Sigmoid colon (tissue), 7 donors: ENCODE data around the gene FHDC1. TPM values are rescaled to one million over a fixed set of nuclear protein-coding genes. Genes with fewer than 3 reads are reported as not detected.

Source experiments
- DNase-seq: peaks from one replicate; pipeline ENCODE4 v3.0.0-alpha.2; 2019
- H3K27ac ChIP-seq, 4 donors: fragments of 200-600 bp; sonication (generic); one replicate each; pipeline ENCODE4 v1.5.1; 2016 to 2019; ENCODE audit warnings: mild to moderate bottlenecking in 1 of 4
- H3K27me3 ChIP-seq, 3 donors: fragments of 200-600 bp; sonication (generic); one replicate each; pipeline ENCODE4 v1.5.1; 2019; ENCODE audit warnings: mild to moderate bottlenecking in 1 of 3
- H3K36me3 ChIP-seq, 4 donors: fragments of 200-600 bp; sonication (generic); one replicate each; pipeline ENCODE4 v1.5.1; 2016 to 2019
- H3K4me1 ChIP-seq, 4 donors: fragments of 200-600 bp; sonication (generic); one replicate each; pipeline ENCODE4 v1.5.1; 2017 to 2019
- H3K4me3 ChIP-seq, 4 donors: fragments of 200-600 bp; sonication (generic); one replicate each; pipeline ENCODE4 v1.5.1; 2017 to 2019; ENCODE audit warnings: mild to moderate bottlenecking in 2 of 4, moderate library complexity in 1 of 4
- H3K9me3 ChIP-seq, 4 donors: fragments of 200-600 bp in 3 of 4; sonication (generic) in 3 of 4; one replicate each; pipeline versions ENCODE4 v1.5.1 to v1.6.1; 2013 to 2019
- CTCF ChIP-seq, 4 experiments: fragments of 450-650 bp in 3 of 4; fragments of 200-600 bp in 1 of 4; IDR thresholded peaks; one replicate each; pipeline ENCODE4 v1.5.1; 2016 to 2019; ENCODE audit warnings: antibody characterized with exemption in 4 of 4, mild to moderate bottlenecking in 3 of 4, moderate library complexity in 2 of 4
- EP300 ChIP-seq, 4 donors: sonication (generic); formaldehyde crosslinking; IDR thresholded peaks; one replicate each; pipeline ENCODE4 v1.6.1; 2017; ENCODE audit warnings: antibody characterized with exemption in 4 of 4
- POLR2A ChIP-seq, 2 donors: fragments of 450-650 bp; IDR thresholded peaks; one replicate each; pipeline ENCODE4 v1.6.1; 2016; ENCODE audit warnings: antibody characterized with exemption in 2 of 2, mild to moderate bottlenecking in 2 of 2, moderate library complexity in 2 of 2
- POLR2AphosphoS5 ChIP-seq, 4 donors: sonication (generic); formaldehyde crosslinking; IDR thresholded peaks; one replicate each; pipeline ENCODE4 v1.6.1; 2017; ENCODE audit warnings: antibody characterized with exemption in 4 of 4
- WGBS, 2 donors: extraction: QIAGEN DNeasy Blood & Tissue Kit; methylation state at CpG; one replicate each; pipeline ENCODE4 v1.1.7; 2013; 5-methylcytosine and 5-hydroxymethylcytosine counted together
- intact Hi-C: fragments of 100-400 bp; cut with DNase I; formaldehyde crosslinking; loops from one replicate; pipeline ENCODE4 v1.15.1; 2023
- polyA plus RNA-seq, 3 donors: library from polyadenylated mRNA; stranded (reverse); fragments of 200-250 nt; gene quantifications; one replicate each; pipeline ENCODE4 v1.2.3, GENCODE V29; 2013
- total RNA-seq, 4 donors: library from RNA; depleted of rRNA; stranded (reverse); fragments of >200 nt; gene quantifications; one replicate each; pipeline ENCODE4 v1.1.0, GENCODE V29; 2016
- donor health status: healthy with polysubstance abuse.
- donor health status: Bipolar disorder and iron deficiency.
- donor health status: healthy.

Gene FHDC1
- total and polyA plus RNA-seq, 7 donors: 0.66 to 7.2 (median 2.2) TPM

DNA sequence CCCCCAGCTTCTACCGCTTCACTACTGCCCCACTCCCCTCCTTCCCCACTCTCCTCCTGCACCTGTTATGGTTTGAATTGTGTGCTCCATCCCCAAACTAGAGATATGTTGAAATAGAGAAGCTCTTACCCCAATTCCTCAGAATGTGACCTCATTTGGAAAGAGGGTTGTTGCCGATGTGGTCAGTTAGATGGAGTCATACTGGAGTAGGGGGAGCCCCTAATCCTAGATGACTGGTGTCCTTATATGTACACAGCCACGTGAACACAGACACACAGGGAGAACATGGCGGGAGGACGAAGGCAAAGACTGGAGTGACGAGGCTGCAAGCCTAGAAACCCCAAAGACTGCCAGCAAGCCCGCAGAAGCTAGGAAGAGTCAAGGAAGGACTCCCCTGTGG is 84.3 kb downstream of the FHDC1 start:
- 94% methylated on average over 7 of the region's 7 CpGs for WGBS, 2 donors
- Histone ChIP-seq H3K27me3 (no peaks in the 10 kb centered on the region), H3K4me3 (no peak overlapping the region), H3K4me1 (no peaks in the 10 kb centered on the region), H3K27ac (no peak overlapping the region), H3K9me3 (no peaks in the 10 kb centered on the region), H3K36me3 (no peaks in the 10 kb centered on the region)
- intact Hi-C loops: no loop called here
- no peak for DNase-seq
- TF ChIP-seq POLR2A (IDR thresholded peaks at IDR 0.05): no peak
- TF ChIP-seq CTCF (IDR thresholded peaks at IDR 0.05): no peak
- TF ChIP-seq POLR2AphosphoS5 (IDR thresholded peaks at IDR 0.05): no peak
- no peak for TF ChIP-seq EP300 (IDR thresholded peaks at IDR 0.05)

DNA sequence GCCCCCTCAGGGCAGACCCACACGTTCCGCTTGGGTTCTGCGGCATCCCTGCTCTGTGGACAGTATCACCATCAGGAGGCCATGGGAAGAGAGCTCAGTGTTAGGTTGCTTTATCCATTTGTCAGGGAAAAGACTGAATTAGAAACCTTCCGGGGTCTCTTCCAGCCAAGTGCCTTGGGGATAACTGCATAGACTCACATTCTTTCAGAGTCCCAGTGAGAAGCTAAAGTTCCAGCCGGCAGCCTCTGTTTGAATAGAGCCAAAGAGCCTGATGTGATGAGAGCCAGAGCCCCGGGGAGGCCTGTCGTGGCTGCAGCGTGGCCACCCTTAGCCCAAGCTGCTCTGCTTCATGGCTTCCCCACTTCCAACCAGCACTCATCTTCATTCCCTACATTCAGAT is 85.2 kb downstream of the FHDC1 start:
- H3K4me1 ChIP-seq: no peaks in the 10 kb centered on the region
- no peaks in the 10 kb centered on the region for H3K27me3 ChIP-seq
- no peaks in the 10 kb centered on the region for H3K9me3 ChIP-seq
- no peaks in the 10 kb centered on the region for H3K36me3 ChIP-seq
- no peak for DNase-seq
- 86 to 95% methylated on average over 8 of the region's 8 CpGs for WGBS, 2 donors
- intact Hi-C loops: no loop called here
- TF ChIP-seq CTCF (IDR thresholded peaks at IDR 0.05) (no peak), POLR2AphosphoS5 (IDR thresholded peaks at IDR 0.05) (no peak), EP300 (IDR thresholded peaks at IDR 0.05) (no peak), POLR2A (IDR thresholded peaks at IDR 0.05) (no peak)
- no peak overlapping the region for H3K4me3 ChIP-seq
- no peak overlapping the region for H3K27ac ChIP-seq

GRCh38 chr4:153022241-153022715 is 86.2 kb downstream of the FHDC1 start:
- WGBS, 2 donors: 16 to 70% methylated on average over 12 of the region's 12 CpGs
- H3K4me3 ChIP-seq: no peak overlapping the region
- H3K9me3 ChIP-seq: no peaks in the 10 kb centered on the region

DNA sequence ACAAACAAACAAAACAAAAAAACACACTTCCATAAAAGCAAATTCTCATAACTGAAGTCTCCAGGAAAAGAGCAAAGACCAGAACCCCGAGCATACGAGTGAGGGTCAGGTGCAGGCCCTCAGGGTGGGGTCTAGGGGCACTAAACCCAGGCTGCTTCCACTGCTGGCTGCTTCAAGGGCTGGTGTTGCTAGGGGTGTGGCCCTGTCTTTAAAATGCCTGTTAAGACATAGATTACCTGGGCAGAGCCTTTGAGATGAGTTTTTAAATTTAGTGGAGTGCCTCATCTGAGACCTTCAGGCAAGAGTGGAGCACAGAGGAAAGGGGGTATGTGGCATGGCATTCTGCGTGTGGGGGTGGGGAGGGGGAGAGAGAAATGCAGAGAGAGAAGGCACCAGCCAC is 87.0 kb downstream of the FHDC1 start:
- DNase-seq: no peak
- WGBS, 2 donors: 20 to 52% methylated on average over 3 of the region's 3 CpGs
- no peak for TF ChIP-seq POLR2A (IDR thresholded peaks at IDR 0.05)
- TF ChIP-seq POLR2AphosphoS5 (IDR thresholded peaks at IDR 0.05): no peak
- TF ChIP-seq CTCF (IDR thresholded peaks at IDR 0.05): no peak
- TF ChIP-seq EP300 (IDR thresholded peaks at IDR 0.05): no peak

More at GRCh38 chr4:153022241-153022715, 86.2 kb downstream of the FHDC1 start:
- no peaks in the 10 kb centered on the region for H3K27me3 ChIP-seq
- DNase-seq: no peak
- H3K27ac ChIP-seq: no peak overlapping the region
- intact Hi-C loops: no loop called here
- H3K4me1 ChIP-seq: no peaks in the 10 kb centered on the region
- no peaks in the 10 kb centered on the region for H3K36me3 ChIP-seq
- TF ChIP-seq POLR2AphosphoS5 (IDR thresholded peaks at IDR 0.05) (no peak), CTCF (IDR thresholded peaks at IDR 0.05) (no peak), EP300 (IDR thresholded peaks at IDR 0.05) (no peak)

More for the DNA sequence above, 87.0 kb downstream of the FHDC1 start:
- Histone ChIP-seq H3K27me3 (no peaks in the 10 kb centered on the region), H3K9me3 (peaks cover 0 to under 1% (median 0%) of the 10 kb centered on the region in 4 donors), H3K4me1 (no peaks in the 10 kb centered on the region), H3K27ac (no peak overlapping the region), H3K4me3 (no peak overlapping the region), H3K36me3 (no peaks in the 10 kb centered on the region)
- intact Hi-C loops: no loop called here
